Epithelial cell of proximal tubule (primary cell): ENCODE measurements around the gene FCRL3. TPM values are rescaled to one million over a fixed set of nuclear protein-coding genes. Genes with fewer than 3 reads are reported as not detected.

Experiments
- DNase-seq: peaks from one replicate; pipeline ENCODE4 v3.0.0-alpha.2; 2011; ENCODE audit warnings: low read depth
- H3K4me3 ChIP-seq: 2 replicates; pipeline ENCODE4 v1.5.1; 2011; ENCODE audit warnings: low read depth, mild to moderate bottlenecking, low read length
- total RNA-seq: library from RNA; depleted of rRNA; stranded (reverse); fragments of >200 nt; gene quantifications from 2 replicates; pipeline ENCODE4 v1.2.3, GENCODE V29; 2015
- TF ChIP-seq, protein P1 (sequence below): conservative IDR thresholded peaks from 2 replicates; pipeline ENCODE4 v1.5.1; 2012; ENCODE audit warnings: low read depth, mild to moderate bottlenecking, low read length

The FCRL3 gene
- total RNA-seq, 1 donor from 2014 or later: not detected

DNA sequence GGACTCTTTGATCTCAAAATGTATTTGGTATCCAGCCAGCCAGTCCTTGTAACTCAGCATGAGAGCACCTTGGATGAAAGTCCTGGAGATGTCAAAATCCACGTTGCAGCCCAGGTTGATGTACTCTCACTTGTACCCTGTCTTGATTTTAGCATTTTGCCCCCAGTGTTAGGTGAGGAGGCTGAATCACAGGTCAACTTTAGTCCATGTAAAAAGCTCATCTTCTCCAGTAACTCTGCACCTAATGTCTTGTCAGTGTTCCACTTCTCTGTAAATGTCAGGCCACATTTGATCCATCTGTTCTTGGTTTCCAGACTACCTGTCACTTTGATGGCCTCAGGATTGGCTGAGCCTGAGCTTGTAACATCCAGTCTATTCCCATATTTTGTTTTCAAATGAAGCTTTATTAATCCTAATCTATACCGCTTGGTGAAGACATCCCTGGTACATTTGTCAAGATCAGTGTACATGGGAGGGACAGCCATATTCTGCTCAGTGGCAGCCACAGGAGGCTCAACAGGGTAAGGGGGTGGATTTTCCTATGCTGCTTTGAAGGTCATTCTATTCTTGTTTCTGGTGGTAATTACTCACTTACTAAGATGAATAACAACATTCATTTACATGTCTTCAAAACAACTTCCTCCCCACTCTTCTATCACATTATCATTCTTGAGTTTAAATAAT lies 24.1 kb upstream of the FCRL3 start:
- H3K4me3 ChIP-seq: no peak overlapping the region
- TF ChIP-seq, protein P1, sequence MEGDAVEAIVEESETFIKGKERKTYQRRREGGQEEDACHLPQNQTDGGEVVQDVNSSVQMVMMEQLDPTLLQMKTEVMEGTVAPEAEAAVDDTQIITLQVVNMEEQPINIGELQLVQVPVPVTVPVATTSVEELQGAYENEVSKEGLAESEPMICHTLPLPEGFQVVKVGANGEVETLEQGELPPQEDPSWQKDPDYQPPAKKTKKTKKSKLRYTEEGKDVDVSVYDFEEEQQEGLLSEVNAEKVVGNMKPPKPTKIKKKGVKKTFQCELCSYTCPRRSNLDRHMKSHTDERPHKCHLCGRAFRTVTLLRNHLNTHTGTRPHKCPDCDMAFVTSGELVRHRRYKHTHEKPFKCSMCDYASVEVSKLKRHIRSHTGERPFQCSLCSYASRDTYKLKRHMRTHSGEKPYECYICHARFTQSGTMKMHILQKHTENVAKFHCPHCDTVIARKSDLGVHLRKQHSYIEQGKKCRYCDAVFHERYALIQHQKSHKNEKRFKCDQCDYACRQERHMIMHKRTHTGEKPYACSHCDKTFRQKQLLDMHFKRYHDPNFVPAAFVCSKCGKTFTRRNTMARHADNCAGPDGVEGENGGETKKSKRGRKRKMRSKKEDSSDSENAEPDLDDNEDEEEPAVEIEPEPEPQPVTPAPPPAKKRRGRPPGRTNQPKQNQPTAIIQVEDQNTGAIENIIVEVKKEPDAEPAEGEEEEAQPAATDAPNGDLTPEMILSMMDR: no peak
- DNase-seq: no peak

DNA sequence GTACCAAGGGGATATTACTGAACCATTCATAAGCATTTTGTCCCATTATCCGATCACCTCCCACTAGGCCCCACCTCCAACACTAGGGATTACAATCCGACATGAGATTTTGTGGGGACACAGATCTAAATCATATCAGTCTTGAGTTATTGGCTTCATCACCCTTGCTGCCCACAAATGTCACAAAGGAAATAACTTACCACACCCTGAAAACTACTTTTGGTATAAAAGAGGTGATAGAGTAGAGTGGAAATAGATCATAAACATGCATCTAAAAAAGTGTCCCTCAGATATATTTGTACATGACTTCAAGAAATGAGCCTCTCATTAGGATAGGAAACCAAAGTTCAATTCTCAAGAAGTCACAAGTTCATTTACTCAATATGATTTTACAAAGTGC lies 22.6 kb upstream of the FCRL3 start:
- no peak for DNase-seq
- no peak overlapping the region for H3K4me3 ChIP-seq
- TF ChIP-seq, protein P1: no peak

DNA sequence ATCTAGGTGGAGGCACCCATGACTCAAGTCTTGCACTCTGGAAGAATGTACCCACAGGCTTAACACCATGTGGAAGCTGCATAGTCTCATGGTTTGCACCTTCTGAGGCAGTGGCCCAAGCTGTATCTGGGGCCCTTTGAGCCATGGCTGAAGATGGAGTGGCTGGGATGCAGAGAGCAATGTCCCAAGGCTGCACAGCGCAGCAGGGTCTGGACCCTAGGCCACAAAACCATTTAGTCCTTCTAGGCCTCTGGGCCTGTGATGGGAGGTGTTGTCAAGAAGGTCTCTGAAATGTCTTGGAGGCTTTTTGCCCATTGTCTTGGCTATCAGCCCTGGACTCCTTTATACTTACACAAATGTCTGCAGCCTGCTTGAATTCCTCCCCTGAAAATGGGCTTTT lies 21.4 kb upstream of the FCRL3 start:
- TF ChIP-seq, protein P1: no peak
- H3K4me3 ChIP-seq: no peak overlapping the region
- DNase-seq: no peak

DNA sequence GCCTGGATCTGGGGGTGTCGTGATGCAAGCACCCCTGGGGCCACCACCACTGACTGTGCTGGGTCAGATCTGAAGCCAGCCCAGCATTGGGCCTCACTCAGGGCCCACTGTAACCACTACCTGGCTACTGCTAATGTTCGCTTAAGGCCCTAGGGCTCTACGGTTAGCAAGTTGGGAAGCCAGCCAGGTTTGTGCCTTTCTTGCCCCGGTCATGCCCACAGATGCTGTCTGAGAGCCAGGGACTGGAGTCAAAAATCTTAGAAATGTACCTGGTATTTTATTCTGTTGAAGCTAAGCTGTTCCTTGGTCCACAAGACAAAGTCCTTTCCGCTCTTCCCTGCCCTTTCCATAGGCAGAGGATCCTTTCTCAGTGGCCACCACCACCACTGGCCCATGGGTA lies 15.2 kb upstream of the FCRL3 start:
- no peak overlapping the region for H3K4me3 ChIP-seq
- TF ChIP-seq, protein P1: no peak
- no peak for DNase-seq

DNA sequence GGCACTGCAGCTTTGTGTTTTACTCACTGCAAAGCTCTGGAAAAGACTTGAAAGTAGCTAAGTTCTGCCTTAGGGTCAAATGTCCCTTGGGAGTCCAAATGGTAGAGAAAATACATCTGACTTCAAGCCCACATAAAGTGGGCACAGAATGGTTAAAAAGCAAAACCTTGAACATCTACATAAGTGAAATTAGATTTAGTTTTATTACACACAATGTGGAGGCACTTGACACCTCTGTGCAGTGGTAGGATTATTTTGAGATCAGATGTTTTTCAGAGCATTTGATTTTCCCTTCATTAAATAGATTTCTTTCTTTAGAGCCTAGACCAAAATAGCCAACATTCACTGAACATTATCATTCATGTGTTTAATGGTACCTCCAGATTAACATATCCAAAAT lies 11.2 kb upstream of the FCRL3 start:
- no peak overlapping the region for H3K4me3 ChIP-seq
- no peak for DNase-seq
- TF ChIP-seq, protein P1: no peak

DNA sequence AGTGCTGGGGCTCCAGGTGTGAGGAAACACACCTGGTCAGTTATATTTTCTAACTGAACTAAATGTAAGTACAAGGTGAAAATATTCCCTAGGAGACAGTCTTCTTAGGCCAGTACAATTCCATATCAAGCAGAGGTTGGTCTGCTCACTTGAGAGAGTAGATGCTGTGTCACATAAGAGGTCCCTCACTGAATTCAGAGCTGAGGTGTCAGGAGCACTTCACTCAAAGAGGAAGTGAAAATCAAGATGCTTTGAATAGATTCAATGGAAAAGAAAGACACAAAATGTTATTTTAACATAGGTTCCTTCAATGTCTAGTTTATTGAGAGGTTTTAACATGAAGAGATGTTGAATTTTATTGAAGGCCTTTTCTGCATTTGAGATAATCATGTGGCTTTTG lies 4.3 kb upstream of the FCRL3 start:
- no peak overlapping the region for H3K4me3 ChIP-seq
- TF ChIP-seq, protein P1: no peak
- no peak for DNase-seq

DNA sequence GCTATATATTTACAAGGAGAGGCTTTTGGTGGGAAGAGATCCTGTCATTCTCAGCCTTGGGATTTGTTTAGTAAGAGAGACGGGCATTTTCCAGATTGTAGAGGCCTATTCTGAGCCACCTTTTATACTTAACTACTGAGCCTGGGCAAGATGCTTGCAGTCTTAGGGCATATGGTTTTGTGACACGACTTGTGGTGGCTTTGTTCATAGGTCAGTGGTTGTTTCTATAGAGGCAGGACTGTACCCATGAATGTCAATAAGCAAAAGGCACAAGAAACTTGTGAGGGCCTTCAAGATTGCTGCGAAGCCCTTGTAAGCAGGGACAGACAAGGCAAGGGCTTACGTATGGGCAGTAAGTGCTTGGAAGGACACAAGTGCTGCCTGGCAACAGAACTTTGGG lies 3.4 kb upstream of the FCRL3 start:
- no peak overlapping the region for H3K4me3 ChIP-seq

More for the DNA sequence above, 3.4 kb upstream of the FCRL3 start:
- TF ChIP-seq, protein P1: no peak
- DNase-seq: no peak
